ENCODE measurements around the gene YBX1.

Gene YBX1

DNA sequence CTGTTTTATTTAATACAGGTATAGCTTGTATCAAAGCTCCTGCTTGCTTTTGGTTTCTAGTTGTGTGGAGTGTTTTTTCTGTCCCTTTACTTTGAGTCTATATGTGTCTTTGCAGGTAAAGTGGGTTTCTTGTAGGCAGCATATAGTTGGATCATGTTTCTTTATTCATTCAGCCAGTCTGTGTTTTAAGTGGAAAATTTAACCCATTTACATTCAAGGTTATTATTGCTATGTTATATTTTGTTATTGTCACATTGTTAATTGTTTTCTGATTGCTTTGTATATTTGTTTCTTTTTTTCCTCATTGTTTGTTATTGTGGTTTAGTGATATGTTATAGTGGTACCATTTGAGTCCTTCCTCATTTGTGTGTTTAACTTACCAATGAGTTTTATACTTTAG lies 31.1 kb downstream of the YBX1 start:
- TF ChIP-seq TAF1 (IDR thresholded peaks at IDR 0.05; ENCODE audit: borderline replicate concordance, insufficient read depth, low read length), result no peak
- TF ChIP-seq FOXP2 (optimal IDR thresholded peaks at IDR 0.05; ENCODE audit: borderline replicate concordance, extremely low read depth, extremely low read length, insufficient read depth), result no peak
- TF ChIP-seq POLR2AphosphoS5 (IDR thresholded peaks at IDR 0.05; ENCODE audit: low read depth, low read length), result no peak
- no peak for TF ChIP-seq SIN3A (IDR thresholded peaks at IDR 0.05; ENCODE audit: borderline replicate concordance, insufficient read depth, low read length)

DNA sequence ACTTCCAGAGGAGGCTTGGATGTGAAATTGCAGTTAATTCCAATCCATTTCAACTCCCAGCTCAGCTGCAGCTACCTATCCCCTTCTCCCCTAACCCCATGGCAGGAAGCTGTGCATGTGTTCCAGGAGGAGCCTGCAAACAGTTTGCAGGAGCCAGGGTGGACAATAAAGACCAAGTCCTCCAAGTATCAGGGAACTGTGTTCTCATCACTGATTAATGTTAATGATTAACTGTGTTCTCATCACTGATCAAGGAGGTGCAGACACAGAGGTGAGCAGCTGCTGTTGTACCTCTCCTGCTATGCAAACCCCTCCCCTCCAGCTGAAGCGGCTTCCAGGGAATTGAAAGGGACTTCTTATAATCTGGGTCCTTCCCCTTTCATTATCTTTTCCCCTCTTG lies 38.6 kb downstream of the YBX1 start:
- TF ChIP-seq SIN3A (IDR thresholded peaks at IDR 0.05; ENCODE audit: borderline replicate concordance, insufficient read depth, low read length) (no peak), TAF1 (IDR thresholded peaks at IDR 0.05; ENCODE audit: borderline replicate concordance, insufficient read depth, low read length) (no peak), POLR2AphosphoS5 (IDR thresholded peaks at IDR 0.05; ENCODE audit: low read depth, low read length) (no peak), FOXP2 (optimal IDR thresholded peaks at IDR 0.05; ENCODE audit: borderline replicate concordance, extremely low read depth, extremely low read length, insufficient read depth) (no peak)
- TF ChIP-seq, protein P1, sequence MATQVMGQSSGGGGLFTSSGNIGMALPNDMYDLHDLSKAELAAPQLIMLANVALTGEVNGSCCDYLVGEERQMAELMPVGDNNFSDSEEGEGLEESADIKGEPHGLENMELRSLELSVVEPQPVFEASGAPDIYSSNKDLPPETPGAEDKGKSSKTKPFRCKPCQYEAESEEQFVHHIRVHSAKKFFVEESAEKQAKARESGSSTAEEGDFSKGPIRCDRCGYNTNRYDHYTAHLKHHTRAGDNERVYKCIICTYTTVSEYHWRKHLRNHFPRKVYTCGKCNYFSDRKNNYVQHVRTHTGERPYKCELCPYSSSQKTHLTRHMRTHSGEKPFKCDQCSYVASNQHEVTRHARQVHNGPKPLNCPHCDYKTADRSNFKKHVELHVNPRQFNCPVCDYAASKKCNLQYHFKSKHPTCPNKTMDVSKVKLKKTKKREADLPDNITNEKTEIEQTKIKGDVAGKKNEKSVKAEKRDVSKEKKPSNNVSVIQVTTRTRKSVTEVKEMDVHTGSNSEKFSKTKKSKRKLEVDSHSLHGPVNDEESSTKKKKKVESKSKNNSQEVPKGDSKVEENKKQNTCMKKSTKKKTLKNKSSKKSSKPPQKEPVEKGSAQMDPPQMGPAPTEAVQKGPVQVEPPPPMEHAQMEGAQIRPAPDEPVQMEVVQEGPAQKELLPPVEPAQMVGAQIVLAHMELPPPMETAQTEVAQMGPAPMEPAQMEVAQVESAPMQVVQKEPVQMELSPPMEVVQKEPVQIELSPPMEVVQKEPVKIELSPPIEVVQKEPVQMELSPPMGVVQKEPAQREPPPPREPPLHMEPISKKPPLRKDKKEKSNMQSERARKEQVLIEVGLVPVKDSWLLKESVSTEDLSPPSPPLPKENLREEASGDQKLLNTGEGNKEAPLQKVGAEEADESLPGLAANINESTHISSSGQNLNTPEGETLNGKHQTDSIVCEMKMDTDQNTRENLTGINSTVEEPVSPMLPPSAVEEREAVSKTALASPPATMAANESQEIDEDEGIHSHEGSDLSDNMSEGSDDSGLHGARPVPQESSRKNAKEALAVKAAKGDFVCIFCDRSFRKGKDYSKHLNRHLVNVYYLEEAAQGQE (IDR thresholded peaks at IDR 0.05; ENCODE audit: insufficient read depth in 1 of 2, low read depth in 2 of 2, low read length in 2 of 2), result no peak

DNA sequence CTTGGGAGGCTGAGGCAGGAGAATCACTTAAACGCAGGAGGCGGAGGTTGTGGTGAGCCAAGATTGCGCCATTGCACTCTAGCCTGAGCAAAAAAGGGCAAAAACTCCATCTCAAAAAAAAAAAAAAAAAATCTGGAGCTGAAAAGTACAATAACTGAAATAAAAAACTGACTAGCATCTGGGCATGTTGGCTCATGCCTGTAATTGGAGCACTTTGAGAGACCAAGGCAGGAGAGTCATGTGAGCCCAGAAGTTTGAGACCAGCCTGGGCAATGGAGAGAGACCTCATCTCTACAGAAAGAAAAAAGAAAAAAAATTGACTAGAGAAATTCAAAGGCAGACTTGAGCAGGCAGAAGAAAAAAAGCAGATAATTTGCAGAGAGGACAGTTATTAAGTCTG lies 39.7 kb downstream of the YBX1 start:
- TF ChIP-seq SIN3A (IDR thresholded peaks at IDR 0.05; ENCODE audit: borderline replicate concordance, insufficient read depth, low read length) (no peak), FOXP2 (optimal IDR thresholded peaks at IDR 0.05; ENCODE audit: borderline replicate concordance, extremely low read depth, extremely low read length, insufficient read depth) (no peak), TAF1 (IDR thresholded peaks at IDR 0.05; ENCODE audit: borderline replicate concordance, insufficient read depth, low read length) (no peak), POLR2AphosphoS5 (IDR thresholded peaks at IDR 0.05; ENCODE audit: low read depth, low read length) (no peak)
- TF ChIP-seq, protein P1 (IDR thresholded peaks at IDR 0.05; ENCODE audit: insufficient read depth in 1 of 2, low read depth in 2 of 2, low read length in 2 of 2), result no peak

DNA sequence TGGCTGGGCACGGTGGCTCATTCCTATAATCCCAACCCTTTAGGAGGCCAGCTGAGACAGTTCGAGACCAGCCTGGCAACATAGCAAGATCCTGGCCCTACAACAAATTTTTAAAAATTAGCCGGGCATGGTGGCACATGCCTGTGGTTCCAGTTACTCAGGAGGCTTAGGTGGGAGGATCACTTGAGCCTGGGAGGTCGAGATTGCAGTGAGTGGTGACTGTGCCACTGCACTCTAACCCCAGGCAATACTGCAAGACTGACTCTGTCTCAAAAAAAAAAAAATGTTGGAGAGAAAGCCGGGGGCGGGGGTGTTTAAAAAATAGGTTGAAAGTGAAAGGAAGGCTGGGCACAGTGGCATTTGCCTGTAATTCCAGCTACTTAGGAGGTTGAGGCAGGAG lies 41.3 kb downstream of the YBX1 start:
- TF ChIP-seq, protein P1 (IDR thresholded peaks at IDR 0.05; ENCODE audit: insufficient read depth in 1 of 2, low read depth in 2 of 2, low read length in 2 of 2), result no peak
- TF ChIP-seq FOXP2 (optimal IDR thresholded peaks at IDR 0.05; ENCODE audit: borderline replicate concordance, extremely low read depth, extremely low read length, insufficient read depth) (no peak), TAF1 (IDR thresholded peaks at IDR 0.05; ENCODE audit: borderline replicate concordance, insufficient read depth, low read length) (no peak), POLR2AphosphoS5 (IDR thresholded peaks at IDR 0.05; ENCODE audit: low read depth, low read length) (no peak), SIN3A (IDR thresholded peaks at IDR 0.05; ENCODE audit: borderline replicate concordance, insufficient read depth, low read length) (no peak)

DNA sequence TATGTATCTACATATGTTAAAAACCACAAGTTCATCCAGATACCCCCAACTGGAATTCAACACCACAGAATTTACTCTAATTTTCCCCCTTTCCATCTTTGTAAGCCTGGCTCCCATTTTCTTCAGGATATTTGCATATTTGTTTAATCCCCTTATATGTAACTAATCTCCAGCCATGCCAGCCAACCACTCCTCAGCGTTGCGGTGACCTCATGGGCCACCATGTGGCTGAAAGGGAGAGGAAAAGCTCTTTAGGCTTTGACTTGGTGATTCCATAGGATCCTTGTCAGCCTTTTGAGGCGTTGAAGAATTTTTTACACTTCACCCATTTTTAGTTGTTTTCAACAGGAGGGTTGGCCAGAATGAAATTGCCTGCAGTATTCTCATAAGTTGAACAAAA lies 47.8 kb downstream of the YBX1 start:
- TF ChIP-seq SIN3A (IDR thresholded peaks at IDR 0.05; ENCODE audit: borderline replicate concordance, insufficient read depth, low read length) (no peak), POLR2AphosphoS5 (IDR thresholded peaks at IDR 0.05; ENCODE audit: low read depth, low read length) (no peak), TAF1 (IDR thresholded peaks at IDR 0.05; ENCODE audit: borderline replicate concordance, insufficient read depth, low read length) (no peak), FOXP2 (optimal IDR thresholded peaks at IDR 0.05; ENCODE audit: borderline replicate concordance, extremely low read depth, extremely low read length, insufficient read depth) (no peak)
- TF ChIP-seq, protein P1 (IDR thresholded peaks at IDR 0.05; ENCODE audit: insufficient read depth in 1 of 2, low read depth in 2 of 2, low read length in 2 of 2), result no peak
